D341Med (cell line): ENCODE results near the gene PPP1R14C.

ENCODE experiments used
- DNase-seq: peaks from one replicate; pipeline ENCODE4 v3.0.0; 2012; ENCODE audit warnings: low spot score

The PPP1R14C gene

DNA sequence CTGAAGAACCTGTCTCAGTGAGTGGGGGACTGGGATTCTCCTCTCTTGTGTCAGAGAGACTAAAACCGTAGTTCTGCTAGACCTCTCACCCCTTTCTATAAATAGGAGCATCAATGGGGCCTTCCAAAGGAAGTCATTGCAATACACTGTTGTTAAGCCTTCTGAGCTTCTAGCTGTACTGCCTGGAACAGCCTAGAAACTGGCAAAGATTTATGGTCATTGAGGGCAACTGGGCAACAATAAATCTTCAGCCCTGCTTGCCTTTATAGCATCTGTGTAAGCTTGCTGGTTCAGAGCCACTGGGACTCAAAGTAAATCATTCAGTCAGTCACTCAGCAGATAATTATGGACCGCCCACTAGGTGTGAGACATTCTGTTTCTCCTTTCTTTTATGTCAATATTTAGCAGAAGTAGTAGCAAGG lies 53.2 kb downstream of the PPP1R14C start:
- no peak for DNase-seq

GRCh38 chr6:150196942-150197745 lies 54.3 kb downstream of the PPP1R14C start:
- DNase-seq: no peak

DNA sequence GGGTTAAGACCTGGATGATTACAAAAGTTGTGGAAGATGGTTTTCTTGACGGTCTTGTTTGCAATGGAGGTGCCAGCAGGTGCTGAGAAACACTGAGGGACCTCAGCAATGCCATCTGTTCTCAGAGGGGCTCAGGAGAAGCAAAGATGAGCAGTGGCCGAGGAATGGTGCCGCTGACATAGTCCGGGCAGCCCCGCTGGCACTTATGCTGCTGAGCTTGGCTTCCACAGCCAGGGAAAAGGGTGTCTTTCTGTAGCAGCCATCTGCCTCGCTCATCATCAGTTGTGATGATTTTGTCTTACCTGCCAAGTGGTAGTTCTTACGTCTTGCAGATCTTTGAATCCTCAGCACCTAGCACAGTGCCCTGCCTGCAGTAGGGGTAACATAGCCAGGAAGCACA lies 55.7 kb downstream of the PPP1R14C start:
- DNase-seq: no peak

- no peak for DNase-seq
These were observed 56.4 kb downstream of the PPP1R14C start for GRCh38 chr6:150199241-150199640.

DNA sequence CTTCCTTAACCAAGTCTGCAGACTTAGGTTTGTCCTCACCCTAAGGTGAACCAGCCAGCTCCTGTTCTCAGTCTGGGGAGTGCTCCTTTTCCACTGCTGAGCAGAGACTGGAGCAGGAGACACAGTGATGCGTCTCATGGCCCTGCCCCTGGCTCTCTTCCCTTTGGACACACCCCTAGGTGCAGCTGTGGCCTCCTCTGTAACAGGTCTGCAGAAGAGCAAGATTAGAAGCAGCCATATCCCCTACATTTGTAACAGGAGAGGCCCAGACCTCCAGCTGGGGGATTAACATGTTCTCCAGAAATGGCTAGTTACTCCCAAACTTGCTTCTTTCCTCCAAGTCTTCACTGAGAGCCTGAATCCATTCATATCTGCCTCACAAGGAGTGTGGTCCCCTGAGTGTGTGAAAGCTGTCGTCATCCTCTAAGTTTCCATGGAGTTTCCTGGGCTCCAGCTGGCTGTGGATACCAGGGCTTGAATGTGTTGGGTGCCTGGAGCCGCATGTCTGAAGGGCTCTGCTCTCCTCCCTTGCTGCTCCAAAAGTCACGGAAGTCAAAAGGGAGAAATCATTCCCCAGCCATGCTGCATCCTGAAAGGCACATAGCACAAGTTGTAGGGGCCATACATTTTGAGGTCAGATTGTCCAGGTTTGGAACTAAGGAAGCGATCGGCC lies 57.7 kb downstream of the PPP1R14C start:
- no peak for DNase-seq

- DNase-seq: no peak
These were observed 58.4 kb downstream of the PPP1R14C start for GRCh38 chr6:150201285-150201684.

DNA sequence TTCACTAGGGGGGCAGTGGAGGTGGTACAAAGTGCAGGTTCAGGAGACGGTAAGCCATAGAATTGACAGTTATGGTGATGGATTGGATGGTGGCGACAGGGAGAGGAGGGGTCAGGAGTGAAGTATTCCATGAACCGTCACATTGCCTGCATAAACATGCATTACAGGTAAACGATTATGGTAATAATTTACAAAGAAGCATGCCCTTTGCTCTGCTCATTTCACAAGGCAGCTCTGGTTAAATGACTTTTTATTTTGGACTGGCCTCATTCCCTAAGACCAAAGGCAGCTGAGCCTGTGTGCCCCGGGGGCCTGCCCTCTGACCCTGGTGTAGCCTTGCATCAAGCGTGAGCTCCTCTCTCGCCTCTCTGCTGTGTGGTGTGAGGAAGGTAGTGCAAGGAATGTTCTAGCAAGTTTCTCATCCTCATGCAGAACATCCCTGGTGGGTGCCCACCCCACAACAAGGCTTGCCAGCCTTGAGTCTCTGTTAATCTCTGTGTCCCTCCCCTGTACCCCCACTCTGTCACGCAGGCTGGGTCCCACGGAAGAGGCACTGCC lies 59.0 kb downstream of the PPP1R14C start:
- no peak for DNase-seq

GRCh38 chr6:150202404-150202803 lies 59.6 kb downstream of the PPP1R14C start:
- DNase-seq: no peak

- DNase-seq: no peak
These were observed 60.1 kb downstream of the PPP1R14C start for GRCh38 chr6:150202934-150203333.

DNA sequence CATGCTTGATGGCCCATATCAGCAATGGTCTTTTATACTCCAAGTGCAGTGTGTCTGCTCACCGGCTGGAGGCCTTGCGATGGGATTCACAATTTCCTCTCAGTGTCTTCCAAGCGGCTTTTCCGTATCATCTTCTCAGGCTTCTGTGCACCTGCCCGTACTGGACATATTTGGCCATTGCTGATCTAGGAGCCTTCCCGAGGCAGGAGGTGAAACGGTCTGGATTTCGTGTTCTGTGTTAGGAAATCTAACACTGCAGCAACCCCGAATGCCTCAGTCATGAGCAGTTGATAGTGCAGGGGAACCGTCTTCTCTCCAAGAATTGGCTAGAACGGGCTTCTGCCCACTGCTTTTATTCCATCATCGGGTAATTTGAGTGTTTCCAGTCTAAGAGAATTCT lies 60.5 kb downstream of the PPP1R14C start:
- no peak for DNase-seq

DNA sequence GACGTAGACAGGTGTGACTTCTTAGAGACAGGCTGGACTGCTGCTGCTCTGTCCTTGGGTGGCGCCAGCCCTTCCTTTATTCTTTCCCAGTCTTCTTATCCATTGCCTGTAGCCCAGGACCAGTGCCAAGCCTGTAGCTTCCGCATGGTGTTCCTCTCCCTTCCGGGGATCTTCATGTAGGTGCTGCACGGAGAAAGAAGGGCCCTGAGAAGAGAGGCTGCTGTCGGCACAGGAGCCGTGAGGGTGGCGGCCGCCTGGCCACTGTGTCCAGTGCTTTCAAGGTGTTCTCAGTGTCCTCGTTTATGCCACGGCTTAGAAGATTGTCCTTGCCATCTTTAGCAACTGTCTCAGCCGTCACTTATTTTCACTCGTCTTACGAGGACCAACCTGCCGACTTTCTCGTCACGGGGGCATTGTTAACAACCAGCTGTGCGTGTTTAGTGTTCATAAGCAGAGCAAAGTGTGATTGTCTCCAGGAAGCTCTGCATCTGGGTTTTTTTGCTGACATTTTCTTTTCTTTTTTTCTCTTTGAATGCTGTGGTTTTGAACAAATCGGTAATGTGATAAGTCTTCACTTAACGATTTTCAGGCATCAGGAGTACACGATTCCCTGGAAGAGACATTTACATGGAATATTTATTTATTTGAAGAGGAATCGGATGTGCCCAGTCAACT lies 61.2 kb downstream of the PPP1R14C start:
- no peak for DNase-seq

DNA sequence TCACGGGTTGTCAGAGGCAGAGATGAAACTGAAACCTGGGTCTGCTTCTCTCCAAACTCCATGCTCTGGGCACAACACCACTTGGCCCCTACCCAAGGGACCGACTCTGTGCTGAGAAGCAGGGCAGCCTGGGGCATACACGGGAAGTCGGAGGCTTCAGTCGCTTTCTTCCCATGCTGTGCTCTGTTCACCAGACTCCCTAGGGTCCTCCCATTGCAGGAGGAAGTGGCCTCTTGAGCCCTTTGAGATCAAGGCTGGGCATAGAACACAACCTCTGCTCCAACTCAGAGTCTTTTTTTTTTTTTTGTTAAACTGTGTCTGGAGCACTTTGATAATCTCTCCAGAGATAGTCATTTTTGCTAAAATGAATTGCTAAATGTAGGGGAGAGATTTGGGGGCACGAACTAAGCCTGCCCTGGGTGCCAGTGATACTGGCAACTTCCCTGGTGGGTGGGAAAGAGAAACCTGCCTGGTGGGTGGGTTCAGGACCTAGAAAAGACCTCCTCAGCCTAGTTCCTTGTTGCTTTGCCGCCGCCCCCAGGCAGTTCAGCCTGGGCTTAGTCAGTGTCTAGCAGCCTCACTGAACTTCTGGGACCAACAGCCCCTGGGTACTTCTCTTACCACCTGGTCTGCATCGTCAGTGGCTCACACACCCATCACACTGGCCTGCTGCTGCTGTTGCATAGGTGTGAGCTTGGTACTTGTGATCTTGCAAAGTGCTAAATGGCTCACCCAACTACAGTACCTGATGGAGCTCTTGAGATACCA lies 62.0 kb downstream of the PPP1R14C start:
- DNase-seq: no peak

GRCh38 chr6:150207931-150208570 lies 65.2 kb downstream of the PPP1R14C start:
- no peak for DNase-seq

DNA sequence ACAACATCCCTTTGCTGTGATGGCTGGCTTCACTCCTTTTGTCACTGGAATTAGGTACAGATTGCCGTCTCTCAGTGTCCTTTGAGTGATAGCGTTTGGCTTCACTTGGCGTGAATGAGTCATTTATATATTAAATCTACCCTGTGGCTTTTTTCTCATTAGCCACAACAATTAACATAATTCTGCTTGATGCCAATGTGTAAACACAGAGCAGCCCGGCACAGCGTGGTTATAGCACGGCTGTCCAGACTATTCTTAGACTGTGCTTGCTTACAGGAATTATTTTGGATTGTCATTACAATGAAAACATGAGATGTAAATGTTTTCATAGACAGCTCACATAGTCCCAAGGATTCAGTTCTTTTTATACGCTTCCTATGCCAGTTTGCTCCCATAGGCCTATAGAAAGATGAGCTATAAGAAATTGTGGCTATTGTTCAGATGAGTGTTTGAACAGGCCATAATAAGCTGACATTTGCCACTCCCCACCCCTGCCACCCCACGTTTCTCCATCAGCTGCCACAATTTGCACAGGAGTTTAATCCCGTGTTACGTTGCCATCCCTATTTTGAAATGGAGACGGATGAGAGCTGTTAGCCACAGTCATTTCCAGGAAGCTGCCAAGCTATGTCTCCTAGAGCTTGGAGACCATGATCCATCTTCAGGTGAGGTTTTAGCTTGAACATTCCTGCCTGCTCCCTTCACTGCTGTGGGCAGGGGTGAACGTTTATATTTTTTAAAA lies 65.9 kb downstream of the PPP1R14C start:
- DNase-seq: no peak

DNA sequence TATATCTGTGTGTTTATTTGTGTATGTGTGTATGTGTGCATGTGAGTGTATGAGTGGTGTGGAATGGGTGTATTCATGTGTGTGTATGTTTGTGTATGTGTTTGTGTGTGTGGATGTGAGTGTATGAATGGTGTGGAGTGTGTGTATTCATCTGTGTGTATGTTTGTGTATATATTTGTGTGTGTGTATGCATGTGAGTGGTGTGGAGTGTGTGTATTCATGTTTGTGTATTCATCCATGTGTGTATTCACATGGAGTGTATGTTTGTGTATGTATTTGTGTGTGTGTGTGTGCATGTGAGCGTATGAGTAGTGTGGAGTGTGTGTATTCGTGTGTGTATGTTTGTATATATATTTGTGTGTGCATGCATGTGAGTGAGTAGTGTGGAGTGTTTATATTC lies 66.6 kb downstream of the PPP1R14C start:
- no peak for DNase-seq

DNA sequence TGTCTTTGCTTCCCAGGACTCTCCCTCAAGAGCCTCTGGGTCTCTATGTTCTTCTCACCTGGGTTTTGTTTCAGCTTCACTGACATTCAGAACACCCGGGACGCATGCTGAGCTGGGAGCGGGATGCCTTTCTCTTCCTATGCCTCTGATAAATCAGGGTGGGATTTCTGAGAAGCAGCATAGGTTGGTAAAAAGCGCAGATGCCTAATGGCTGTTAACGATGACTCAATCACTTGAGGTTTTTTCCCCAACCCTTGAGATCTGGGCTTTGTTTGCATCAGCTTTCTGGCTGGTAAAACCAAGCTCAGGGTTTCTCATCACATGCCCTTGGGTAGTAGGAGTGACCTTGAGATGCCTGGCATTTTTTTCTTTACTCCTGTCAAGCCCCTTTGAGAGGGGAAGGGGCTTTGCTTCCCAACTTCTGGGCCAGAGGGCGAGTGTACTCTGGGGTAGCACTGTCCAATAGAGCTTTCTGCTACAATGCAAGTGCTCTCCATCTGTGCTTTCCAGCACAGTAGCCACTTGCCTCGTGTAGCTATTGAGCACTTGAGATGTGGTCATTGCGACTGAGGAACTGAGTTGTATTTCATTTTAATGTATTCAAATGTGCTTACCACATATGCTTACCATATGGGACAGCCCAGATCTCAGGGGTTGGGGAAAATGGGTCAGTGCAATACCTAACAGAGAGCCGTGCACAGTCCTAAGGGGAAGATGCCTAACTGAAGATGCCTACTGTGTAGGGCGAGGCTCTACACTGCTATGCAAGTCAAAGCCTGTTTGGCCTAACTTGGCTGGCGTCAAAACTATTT lies 69.1 kb downstream of the PPP1R14C start:
- DNase-seq: no peak

- DNase-seq: no peak
These were observed 69.9 kb downstream of the PPP1R14C start for GRCh38 chr6:150212778-150213177.

DNA sequence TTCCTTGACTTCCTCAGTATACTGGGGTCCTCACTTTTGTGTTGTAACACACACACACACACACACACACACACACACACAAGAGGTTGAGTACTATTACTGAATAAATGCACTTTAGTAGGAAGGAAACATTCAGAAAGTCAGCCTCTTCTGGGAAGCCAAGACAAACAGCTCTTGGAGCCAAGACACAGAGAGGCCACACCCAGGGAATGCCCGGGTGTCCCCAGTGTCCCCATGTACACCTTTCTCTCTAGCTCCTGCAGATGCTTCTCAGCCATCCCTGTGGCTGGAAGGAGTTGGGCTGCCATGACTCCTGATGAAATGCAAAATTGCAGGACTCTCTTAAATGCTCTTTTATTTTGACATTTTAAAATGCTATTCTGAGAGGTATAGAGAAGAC lies 70.5 kb downstream of the PPP1R14C start:
- DNase-seq: no peak

- no peak for DNase-seq
These were observed 71.5 kb downstream of the PPP1R14C start for GRCh38 chr6:150214310-150214709.
